GM12801 (cell line): ENCODE measurements around the gene LCT.

Experiments used
- CTCF ChIP-seq: IDR thresholded peaks from one replicate; pipeline ENCODE4 v1.5.1; 2011; ENCODE audit warnings: control low read depth; ENCODE audit not compliant: insufficient read length; ENCODE audit errors: extremely low read depth

The LCT gene

GRCh38 chr2:135820003-135820618 is 16.9 kb downstream of the LCT start:
- no peak for TF ChIP-seq CTCF

- TF ChIP-seq CTCF = no peak
These were observed 17.9 kb downstream of the LCT start for GRCh38 chr2:135818937-135819610.

GRCh38 chr2:135817951-135818350 is 19.0 kb downstream of the LCT start:
- TF ChIP-seq CTCF = no peak

- TF ChIP-seq CTCF = no peak
These were observed 19.5 kb downstream of the LCT start for GRCh38 chr2:135817466-135817865.

- TF ChIP-seq CTCF = no peak
These were observed 21.7 kb downstream of the LCT start for GRCh38 chr2:135815269-135815668.

GRCh38 chr2:135812907-135813511 is 24.0 kb downstream of the LCT start:
- no peak for TF ChIP-seq CTCF

GRCh38 chr2:135803278-135803677 is 33.7 kb downstream of the LCT start:
- TF ChIP-seq CTCF = no peak
